Glutamatergic neuron (in vitro differentiated cells): ENCODE data around the gene BIN1. TPM values are rescaled to one million over a fixed set of nuclear protein-coding genes. Genes with fewer than 3 reads are reported as not detected.

Experiments
- DNase-seq: peaks from one replicate; pipeline ENCODE4 v3.0.0; 2022
- H3K27ac Mint-ChIP-seq: one replicate; pipeline ENCODE4 v1.8.0; 2020; ENCODE audit warnings: mild to moderate bottlenecking, mixed read lengths, inconsistent platforms; ENCODE audit not compliant: unreplicated experiment
- H3K27me3 Mint-ChIP-seq: one replicate; pipeline ENCODE4 v1.8.0; 2020; ENCODE audit warnings: mild to moderate bottlenecking, moderate library complexity, mixed read lengths, inconsistent platforms; ENCODE audit not compliant: unreplicated experiment
- H3K36me3 Mint-ChIP-seq: one replicate; pipeline ENCODE4 v1.8.0; 2020; ENCODE audit warnings: mild to moderate bottlenecking, mixed read lengths, inconsistent platforms; ENCODE audit not compliant: unreplicated experiment
- H3K4me1 Mint-ChIP-seq: one replicate; pipeline ENCODE4 v1.8.0; 2020; ENCODE audit warnings: mild to moderate bottlenecking, low read depth, mixed read lengths, inconsistent platforms; ENCODE audit not compliant: unreplicated experiment
- H3K4me3 Mint-ChIP-seq: one replicate; pipeline ENCODE4 v1.8.0; 2020; ENCODE audit warnings: mild to moderate bottlenecking, mixed read lengths, inconsistent platforms; ENCODE audit not compliant: unreplicated experiment
- H3K9me3 Mint-ChIP-seq: one replicate; pipeline ENCODE4 v1.8.0; 2020; ENCODE audit warnings: mild to moderate bottlenecking, moderate library complexity, mixed read lengths, inconsistent platforms; ENCODE audit not compliant: unreplicated experiment
- total RNA-seq: library from RNA; stranded (reverse); fragmentation: NEBNext Ultra II Directional; extraction: Animal tissue kit (Norgen Biotek cat#: 25700); gene quantifications from one replicate; pipeline ENCODE4 v1.2.1, GENCODE V29; 2021; ENCODE audit not compliant: unreplicated experiment
- TF ChIP-seq, protein P1 (sequence below): fragments of 200-600 bp; sonication (generic); IDR thresholded peaks from one replicate; pipeline ENCODE4 v1.5.0; 2021; ENCODE audit not compliant: partially characterized antibody, unreplicated experiment

Gene BIN1
- total RNA-seq, 1 donor from 2014 or later: 176 TPM

DNA sequence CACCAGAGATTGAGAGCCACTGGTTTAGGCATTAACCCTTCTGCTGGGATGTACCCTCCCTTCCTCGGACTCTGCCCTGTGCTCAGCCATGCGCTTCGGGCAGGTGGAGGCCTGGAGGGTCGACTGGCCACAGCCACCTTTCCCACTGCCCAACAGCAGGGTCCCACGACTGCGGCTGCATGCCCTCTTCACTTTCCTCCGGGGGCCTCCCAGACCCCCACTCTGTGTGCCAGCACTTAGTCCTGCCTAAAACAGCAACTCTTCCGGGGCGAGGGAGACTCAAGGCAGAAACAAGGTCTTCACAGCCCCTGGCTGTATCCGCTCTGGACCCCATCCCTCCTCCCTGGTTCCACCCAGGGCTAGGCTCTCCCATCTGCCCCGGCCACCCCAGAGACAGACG is 31.3 kb upstream of the BIN1 start:
- no peak overlapping the region for H3K27ac Mint-ChIP-seq
- no peak for DNase-seq
- H3K9me3 Mint-ChIP-seq: peaks cover 13% of the 10 kb centered on the region
- peaks cover 8% of the 10 kb centered on the region for H3K4me1 Mint-ChIP-seq
- peaks cover 15% of the 10 kb centered on the region for H3K36me3 Mint-ChIP-seq
- H3K4me3 Mint-ChIP-seq: no peak overlapping the region
- H3K27me3 Mint-ChIP-seq: peaks cover 7% of the 10 kb centered on the region
- TF ChIP-seq, protein P1, sequence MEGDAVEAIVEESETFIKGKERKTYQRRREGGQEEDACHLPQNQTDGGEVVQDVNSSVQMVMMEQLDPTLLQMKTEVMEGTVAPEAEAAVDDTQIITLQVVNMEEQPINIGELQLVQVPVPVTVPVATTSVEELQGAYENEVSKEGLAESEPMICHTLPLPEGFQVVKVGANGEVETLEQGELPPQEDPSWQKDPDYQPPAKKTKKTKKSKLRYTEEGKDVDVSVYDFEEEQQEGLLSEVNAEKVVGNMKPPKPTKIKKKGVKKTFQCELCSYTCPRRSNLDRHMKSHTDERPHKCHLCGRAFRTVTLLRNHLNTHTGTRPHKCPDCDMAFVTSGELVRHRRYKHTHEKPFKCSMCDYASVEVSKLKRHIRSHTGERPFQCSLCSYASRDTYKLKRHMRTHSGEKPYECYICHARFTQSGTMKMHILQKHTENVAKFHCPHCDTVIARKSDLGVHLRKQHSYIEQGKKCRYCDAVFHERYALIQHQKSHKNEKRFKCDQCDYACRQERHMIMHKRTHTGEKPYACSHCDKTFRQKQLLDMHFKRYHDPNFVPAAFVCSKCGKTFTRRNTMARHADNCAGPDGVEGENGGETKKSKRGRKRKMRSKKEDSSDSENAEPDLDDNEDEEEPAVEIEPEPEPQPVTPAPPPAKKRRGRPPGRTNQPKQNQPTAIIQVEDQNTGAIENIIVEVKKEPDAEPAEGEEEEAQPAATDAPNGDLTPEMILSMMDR: no peak

DNA sequence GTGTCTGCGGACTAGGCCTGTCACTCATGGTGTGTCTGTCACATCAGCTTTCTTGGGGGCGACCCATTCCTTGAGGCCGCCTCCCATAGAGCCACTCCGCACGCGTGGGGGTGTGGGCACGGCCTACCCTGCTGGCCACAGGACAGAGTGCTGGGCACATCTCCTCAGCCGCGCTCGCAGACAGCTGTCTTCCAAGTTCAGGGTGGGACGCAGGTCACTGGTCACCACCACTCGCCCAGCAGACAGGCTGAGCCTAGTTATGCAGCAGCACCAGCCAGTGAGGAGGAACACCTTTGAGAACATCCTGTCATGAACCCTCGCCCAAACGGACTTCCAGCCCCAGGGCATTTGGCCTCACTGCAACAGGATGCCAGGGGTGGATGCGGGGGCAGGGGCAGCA is 30.8 kb upstream of the BIN1 start:
- TF ChIP-seq, protein P1: no peak
- no peak overlapping the region for H3K27ac Mint-ChIP-seq
- no peak for DNase-seq
- H3K4me3 Mint-ChIP-seq: no peak overlapping the region
- peaks cover 7% of the 10 kb centered on the region for H3K27me3 Mint-ChIP-seq
- H3K9me3 Mint-ChIP-seq: peaks cover 13% of the 10 kb centered on the region
- peaks cover 15% of the 10 kb centered on the region for H3K36me3 Mint-ChIP-seq
- H3K4me1 Mint-ChIP-seq: peaks cover 8% of the 10 kb centered on the region

DNA sequence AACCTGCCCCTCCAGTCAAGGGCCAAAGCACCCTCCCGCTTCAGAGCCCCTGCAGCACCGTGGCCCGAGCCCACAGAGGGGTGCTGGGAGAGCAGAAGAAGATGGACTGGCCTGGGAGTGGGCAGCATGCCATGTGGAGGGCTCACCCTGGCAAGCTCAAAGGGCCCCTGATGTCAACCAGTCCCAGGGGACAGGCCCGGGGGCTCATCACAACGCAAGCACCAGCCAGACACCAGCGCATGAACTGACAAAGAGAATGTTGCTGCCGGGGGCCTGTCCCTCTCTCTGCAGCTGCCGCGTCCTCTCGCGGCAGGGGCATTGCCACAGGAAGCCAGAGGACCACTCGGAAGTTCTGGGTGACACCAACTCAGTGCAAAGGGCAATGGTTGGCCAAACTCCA is 30.3 kb upstream of the BIN1 start:
- no peak for DNase-seq
- peaks cover 8% of the 10 kb centered on the region for H3K4me1 Mint-ChIP-seq
- peaks cover 7% of the 10 kb centered on the region for H3K27me3 Mint-ChIP-seq
- no peak overlapping the region for H3K4me3 Mint-ChIP-seq
- no peak overlapping the region for H3K27ac Mint-ChIP-seq
- TF ChIP-seq, protein P1: no peak
- peaks cover 15% of the 10 kb centered on the region for H3K36me3 Mint-ChIP-seq
- H3K9me3 Mint-ChIP-seq: peaks cover 13% of the 10 kb centered on the region

DNA sequence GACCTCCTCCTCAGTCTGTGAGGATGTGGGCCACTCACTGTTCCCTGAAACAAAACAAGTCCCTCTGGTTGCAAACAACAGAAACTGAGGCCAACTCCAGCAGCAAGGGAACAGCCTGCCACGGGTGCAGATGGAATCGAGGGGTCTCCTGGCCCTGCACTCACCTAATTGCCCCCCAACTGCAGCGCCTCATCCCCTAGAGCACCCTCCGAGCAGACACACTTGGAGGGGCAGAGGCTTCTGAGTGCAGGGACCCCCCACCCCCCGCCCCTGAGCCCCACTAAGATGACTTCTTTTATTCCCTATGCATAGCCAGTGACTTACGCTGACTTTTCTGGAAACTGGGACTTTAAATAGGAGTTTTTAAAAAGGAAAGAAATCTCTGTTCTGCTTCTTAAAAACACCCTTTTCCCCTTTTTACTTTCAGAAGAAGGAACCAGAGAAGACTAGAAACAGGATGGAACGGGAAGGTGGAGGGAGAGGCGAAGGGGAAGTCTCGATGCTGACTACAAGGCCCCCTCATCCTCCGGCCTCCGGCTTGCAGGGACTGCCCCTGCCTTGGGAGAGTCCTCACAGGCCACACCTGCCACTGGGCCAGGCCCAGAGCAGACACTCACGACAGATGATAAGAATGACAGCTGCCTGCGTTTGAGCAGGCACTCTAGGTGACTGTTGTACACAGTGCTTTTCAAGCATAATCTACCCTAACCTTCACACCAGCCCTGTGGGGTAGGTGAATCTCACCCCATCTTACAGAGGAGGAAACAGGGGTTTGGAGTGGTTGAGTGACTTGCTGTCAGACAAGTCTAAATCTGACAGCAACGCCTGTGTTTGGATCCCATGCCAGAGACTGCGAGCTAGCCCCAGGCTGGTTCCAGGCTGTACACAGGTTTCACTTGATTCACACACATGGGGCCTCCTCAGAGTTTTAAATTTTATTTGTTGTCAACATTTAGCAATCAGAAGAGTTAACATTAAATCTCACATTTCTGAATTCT is 28.2 kb upstream of the BIN1 start:
- TF ChIP-seq, protein P1: no peak
- peaks cover 16% of the 10 kb centered on the region for H3K9me3 Mint-ChIP-seq
- H3K4me3 Mint-ChIP-seq: no peak overlapping the region
- H3K27ac Mint-ChIP-seq: peak overlapping the region; percentile 69
- DNase-seq: peak; percentile 46
- peaks cover 15% of the 10 kb centered on the region for H3K36me3 Mint-ChIP-seq
- peaks cover 7% of the 10 kb centered on the region for H3K27me3 Mint-ChIP-seq
- H3K4me1 Mint-ChIP-seq: peaks cover 11% of the 10 kb centered on the region

DNA sequence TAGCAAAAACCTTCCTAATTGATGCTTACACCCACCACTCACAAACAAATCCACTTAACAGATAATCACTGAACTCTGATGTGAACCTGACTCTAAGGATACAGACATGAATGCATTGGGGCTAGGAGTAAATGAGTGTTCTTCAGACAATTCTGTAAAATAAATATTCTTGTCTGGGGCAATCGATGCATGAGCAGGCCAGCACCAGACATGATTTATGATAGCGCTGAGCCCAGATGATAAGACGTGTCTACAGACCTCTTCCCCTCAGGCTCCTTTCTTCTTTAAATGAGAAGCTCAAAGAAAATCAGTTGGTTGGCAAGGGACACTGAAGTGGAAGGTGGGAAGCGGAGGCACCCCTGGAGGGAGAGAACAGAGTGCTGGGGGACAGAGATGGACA is 27.3 kb upstream of the BIN1 start:
- peaks cover 11% of the 10 kb centered on the region for H3K4me1 Mint-ChIP-seq
- TF ChIP-seq, protein P1: no peak
- H3K36me3 Mint-ChIP-seq: peaks cover 8% of the 10 kb centered on the region

More for the DNA sequence above, 27.3 kb upstream of the BIN1 start:
- Mint-ChIP-seq H3K9me3 (peaks cover 10% of the 10 kb centered on the region), H3K27me3 (peaks cover 7% of the 10 kb centered on the region), H3K4me3 (peak overlapping the region; percentile 23), H3K27ac (peak overlapping the region; percentile 67)
- DNase-seq: no peak
